AG04450 (cell line): ENCODE measurements around the gene TMEM250. TPM values are rescaled to one million over a fixed set of nuclear protein-coding genes. Genes with fewer than 3 reads are reported as not detected.

ENCODE experiments used
- CTCF ChIA-PET: fragments of 300-600, 350-600 bp; formaldehyde crosslinking; extraction: SDS; loops from one replicate; lab custom pipeline; 2022; ENCODE audit warnings: antibody characterized with exemption, inconsistent platforms; lab: Charles Lee
- POLR2A ChIA-PET: fragments of 350-600 bp; formaldehyde crosslinking; extraction: SDS; loops from one replicate; lab custom pipeline; 2021; ENCODE audit warnings: antibody characterized with exemption, inconsistent platforms; lab: Yijun Ruan, JAX
- DNase-seq: peaks from one replicate; pipeline ENCODE4 v3.0.0-alpha.2; 2011; ENCODE audit warnings: low read depth, low spot score
- H3K27ac ChIP-seq: one replicate; pipeline ENCODE4 v1.5.1; 2012; ENCODE audit warnings: low read depth, low read length, control low read depth
- H3K27me3 ChIP-seq: one replicate; pipeline ENCODE4 v1.6.0; 2012; ENCODE audit warnings: low read length; ENCODE audit not compliant: control insufficient read depth, insufficient read depth
- H3K4me3 ChIP-seq: 2 replicates; pipeline ENCODE4 v1.5.1; 2011; ENCODE audit warnings: mild to moderate bottlenecking, low read depth, low read length, control low read depth
- H3K9me3 ChIP-seq: 2 replicates; pipeline ENCODE4 v1.5.1; 2012; ENCODE audit warnings: low read length; ENCODE audit not compliant: control insufficient read depth, insufficient read depth
- polyA plus RNA-seq: library from polyadenylated mRNA; depleted of rRNA; stranded (reverse); fragments of >200 nt; gene quantifications from 2 replicates; pipeline ENCODE4 v1.2.3, GENCODE V29; 2011
- TF ChIP-seq, protein P1 (sequence below): IDR thresholded peaks from 2 replicates; pipeline ENCODE4 v1.5.1; 2011; ENCODE audit warnings: low read depth, low read length, control low read depth, inconsistent platforms

TMEM250 gene
- polyA plus RNA-seq, 1 experiment, result 8.8 TPM

DNA sequence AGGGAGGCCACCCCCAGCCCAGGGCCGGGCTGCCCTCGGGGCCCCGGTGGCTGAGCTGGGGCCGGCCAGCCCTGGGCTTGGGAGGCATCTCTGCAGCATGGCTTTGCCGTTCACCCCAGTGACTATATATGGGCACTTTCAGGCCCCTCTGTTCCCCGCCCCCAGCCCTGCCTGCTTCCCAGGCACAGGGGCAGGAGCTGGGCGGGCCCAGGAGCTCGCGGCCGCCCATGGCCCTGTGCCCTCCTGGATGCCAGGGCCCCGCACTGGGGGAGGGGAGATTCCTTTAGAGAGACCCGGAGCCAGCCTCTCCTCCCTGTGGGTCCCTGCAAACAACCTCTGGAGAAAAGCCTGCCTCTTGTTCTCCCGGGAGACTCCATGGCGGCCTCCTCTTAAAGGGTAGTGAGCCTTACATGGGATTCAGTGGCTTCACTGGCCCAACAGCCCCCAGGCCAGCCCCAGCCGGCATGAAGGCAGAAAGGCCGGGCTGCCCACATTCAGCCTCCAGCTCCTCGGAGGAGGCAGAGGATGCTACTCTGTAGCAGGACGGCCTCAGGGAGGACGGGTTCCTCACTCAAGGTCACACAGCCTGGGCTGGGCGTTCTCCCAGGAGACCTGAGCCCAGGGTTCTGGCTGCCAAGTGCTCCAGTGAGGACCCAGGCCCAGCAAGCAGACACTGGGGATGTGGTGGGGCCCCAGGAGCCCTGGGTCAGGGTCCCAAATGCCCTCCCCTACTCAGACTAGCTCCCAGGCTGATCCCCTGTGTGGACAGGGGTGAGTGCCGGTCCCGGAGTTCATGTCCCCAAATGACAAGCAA lies 27.7 kb downstream of the TMEM250 start:
- Histone ChIP-seq H3K4me3 (no peak overlapping the region), H3K27ac (peak overlapping the region; percentile 11), H3K27me3 (no peaks in the 10 kb centered on the region), H3K9me3 (no peaks in the 10 kb centered on the region; the same call in 1 of the 2 replicates)
- TF ChIP-seq, protein P1, sequence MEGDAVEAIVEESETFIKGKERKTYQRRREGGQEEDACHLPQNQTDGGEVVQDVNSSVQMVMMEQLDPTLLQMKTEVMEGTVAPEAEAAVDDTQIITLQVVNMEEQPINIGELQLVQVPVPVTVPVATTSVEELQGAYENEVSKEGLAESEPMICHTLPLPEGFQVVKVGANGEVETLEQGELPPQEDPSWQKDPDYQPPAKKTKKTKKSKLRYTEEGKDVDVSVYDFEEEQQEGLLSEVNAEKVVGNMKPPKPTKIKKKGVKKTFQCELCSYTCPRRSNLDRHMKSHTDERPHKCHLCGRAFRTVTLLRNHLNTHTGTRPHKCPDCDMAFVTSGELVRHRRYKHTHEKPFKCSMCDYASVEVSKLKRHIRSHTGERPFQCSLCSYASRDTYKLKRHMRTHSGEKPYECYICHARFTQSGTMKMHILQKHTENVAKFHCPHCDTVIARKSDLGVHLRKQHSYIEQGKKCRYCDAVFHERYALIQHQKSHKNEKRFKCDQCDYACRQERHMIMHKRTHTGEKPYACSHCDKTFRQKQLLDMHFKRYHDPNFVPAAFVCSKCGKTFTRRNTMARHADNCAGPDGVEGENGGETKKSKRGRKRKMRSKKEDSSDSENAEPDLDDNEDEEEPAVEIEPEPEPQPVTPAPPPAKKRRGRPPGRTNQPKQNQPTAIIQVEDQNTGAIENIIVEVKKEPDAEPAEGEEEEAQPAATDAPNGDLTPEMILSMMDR, result no peak
- POLR2A ChIA-PET, result interaction anchor here (1.3 kb wide), 1 partner anchor 27 kb away, joined by 5 read pairs; no protein-coding TSS in a partner anchor
- DNase-seq, result no peak
- CTCF ChIA-PET, result interaction anchor here (0.7 to 2.1 kb wide), 3 partner anchors 27 to 42 kb away, joined by 3 to 33 read pairs (median 3); no protein-coding TSS in a partner anchor

DNA sequence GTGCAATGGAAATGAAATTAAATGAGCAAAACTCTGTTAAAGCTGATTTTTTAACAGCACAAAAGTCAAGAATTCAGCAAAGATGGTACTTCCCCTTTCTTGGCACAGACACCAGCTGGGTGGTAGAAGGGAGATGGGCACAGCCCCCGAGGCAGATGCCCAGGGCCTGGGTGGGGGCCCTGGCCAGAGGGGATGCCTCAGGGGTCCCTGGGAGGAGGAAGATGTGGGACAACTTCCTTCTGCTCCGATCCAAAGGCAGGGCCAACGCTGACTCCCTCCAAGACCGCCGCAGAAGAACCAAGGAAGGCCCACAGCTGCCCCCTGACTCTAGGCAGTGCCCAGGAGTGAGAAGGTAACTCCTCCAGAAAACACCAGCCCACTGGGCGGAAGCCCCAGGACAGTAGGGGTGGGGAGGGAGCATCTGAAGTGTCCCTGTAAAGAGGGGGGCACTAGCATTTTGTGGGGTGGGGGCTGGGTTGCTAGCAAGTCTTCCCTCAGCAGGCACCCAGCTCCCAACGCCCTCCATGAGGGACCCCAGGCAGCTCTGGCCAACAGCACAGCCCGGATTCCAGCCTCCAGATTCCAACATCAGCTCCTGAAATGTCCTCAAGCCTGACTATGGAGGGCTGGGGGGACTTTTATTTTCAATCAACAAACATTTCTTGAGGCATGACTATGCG lies 28.5 kb downstream of the TMEM250 start:
- H3K27ac ChIP-seq, result no peak overlapping the region
- no peaks in the 10 kb centered on the region for H3K27me3 ChIP-seq
- CTCF ChIA-PET, result interaction anchor here (0.7 to 2.1 kb wide), 13 partner anchors 10 to 122 kb away, joined by 3 to 33 read pairs (median 3); no protein-coding TSS in a partner anchor
- no peak overlapping the region for H3K4me3 ChIP-seq
- POLR2A ChIA-PET, result interaction anchor here (1.3 kb wide), 1 partner anchor 28 kb away, joined by 5 read pairs; no protein-coding TSS in a partner anchor
- TF ChIP-seq, protein P1, result no peak
- DNase-seq, result no peak
- no peaks in the 10 kb centered on the region; the same call in 1 of the 2 replicates for H3K9me3 ChIP-seq

DNA sequence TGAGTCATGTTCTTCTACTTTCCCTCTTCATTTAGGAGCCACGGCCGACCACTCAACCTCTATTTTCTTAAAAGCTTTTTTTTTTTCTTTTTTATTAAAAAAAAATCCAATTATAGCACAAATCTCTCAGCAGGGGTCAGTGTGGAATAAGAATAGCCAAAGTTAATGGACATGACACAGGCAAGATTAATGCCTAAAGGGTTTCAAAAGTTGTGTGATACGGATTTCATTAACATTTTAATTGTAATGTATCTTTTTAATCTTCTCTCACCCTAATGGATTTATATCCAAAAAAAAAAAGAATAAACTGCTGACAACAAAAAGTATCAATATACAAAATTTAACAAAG lies 29.0 kb downstream of the TMEM250 start:
- ChIA-PET POLR2A (interaction anchor here (0.5 to 1.3 kb wide), 3 partner anchors 28 to 30 kb away, joined by 3 to 5 read pairs (median 3); no protein-coding TSS in a partner anchor), CTCF (interaction anchor here (0.6 to 2.1 kb wide), 16 partner anchors 9 to 285 kb away, joined by 3 to 33 read pairs (median 3); no protein-coding TSS in a partner anchor)
- DNase-seq, result no peak
- TF ChIP-seq, protein P1, result peak; percentile 60
- H3K9me3 ChIP-seq, result no peaks in the 10 kb centered on the region; the same call in 1 of the 2 replicates
- H3K27me3 ChIP-seq, result no peaks in the 10 kb centered on the region
- H3K27ac ChIP-seq, result no peak overlapping the region
- no peak overlapping the region for H3K4me3 ChIP-seq

DNA sequence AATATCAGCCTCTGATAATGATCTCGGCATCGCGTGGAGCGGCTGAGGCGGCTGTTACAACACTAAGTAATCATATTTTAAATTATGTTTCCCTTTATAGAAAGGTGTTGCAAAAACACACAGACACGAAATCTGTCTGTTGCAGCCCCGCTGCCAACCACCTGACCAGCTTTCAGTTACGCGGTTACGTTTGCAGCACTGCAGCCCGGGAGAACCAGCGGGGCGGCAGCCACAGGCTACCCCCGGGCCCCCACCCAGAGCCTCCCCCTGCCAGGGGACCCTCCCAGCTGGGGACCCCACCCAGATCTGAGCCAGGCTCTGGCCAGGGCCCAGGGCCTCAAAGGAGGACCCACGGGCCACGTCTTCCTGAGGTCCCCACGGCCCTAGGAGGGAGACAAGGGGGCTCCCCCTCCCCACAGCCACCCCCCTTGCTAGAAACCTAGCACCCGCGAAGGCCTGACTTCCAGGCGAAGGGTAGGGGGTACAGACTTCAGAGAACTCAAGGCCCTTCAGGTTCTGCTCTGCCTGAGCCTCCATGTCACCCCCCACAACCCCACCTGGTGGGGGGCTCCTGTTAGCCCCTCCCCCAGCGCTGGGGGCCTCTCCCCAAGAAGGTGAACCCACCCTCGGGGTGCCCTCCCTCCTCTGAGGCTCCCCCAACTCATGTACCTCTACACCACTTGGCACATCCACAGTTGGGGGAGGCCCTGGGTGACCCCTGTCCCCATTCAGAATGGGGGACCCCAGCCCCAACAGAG lies 29.6 kb downstream of the TMEM250 start:
- no peak for DNase-seq
- Histone ChIP-seq H3K9me3 (no peaks in the 10 kb centered on the region; the same call in 1 of the 2 replicates), H3K4me3 (no peak overlapping the region), H3K27ac (no peak overlapping the region), H3K27me3 (no peaks in the 10 kb centered on the region)
- TF ChIP-seq, protein P1, result no peak
- CTCF ChIA-PET, result interaction anchor here (0.6 to 2.1 kb wide), 13 partner anchors 9 to 284 kb away, joined by 3 to 33 read pairs (median 3); no protein-coding TSS in a partner anchor
- POLR2A ChIA-PET, result interaction anchor here (0.5 to 0.6 kb wide), 2 partner anchors 30 kb away, joined by 3 read pairs; no protein-coding TSS in a partner anchor
